Stomach (tissue), 4 donors: ENCODE data around the gene GABRD.

Experiments
- CTCF ChIP-seq, 7 experiments: fragments of 450-650 bp in 4 of 7; fragments of 200-600 bp in 3 of 7; sonication (generic) in 3 of 7; IDR thresholded peaks; one replicate each; pipeline ENCODE4 v1.5.1; 2016 to 2019; ENCODE audit warnings: antibody characterized with exemption in 7 of 7, control low read depth in 2 of 7, mild to moderate bottlenecking in 1 of 7
- POLR2A ChIP-seq, 4 donors: fragments of 450-650 bp; IDR thresholded peaks; one replicate each; pipeline ENCODE4 v1.6.1; 2016; ENCODE audit warnings: antibody characterized with exemption in 4 of 4, control low read depth in 2 of 4, mild to moderate bottlenecking in 1 of 4, moderate library complexity in 1 of 4

GRCh38 chr1:2050793-2051682 lies 31.9 kb downstream of the GABRD start:
- TF ChIP-seq CTCF (IDR thresholded peaks at IDR 0.05), result no peak
- no peak for TF ChIP-seq POLR2A (IDR thresholded peaks at IDR 0.05)
